HT-29 (cell line): ENCODE measurements around the gene ADRA1B. TPM values are rescaled to one million over a fixed set of nuclear protein-coding genes. Genes with fewer than 3 reads are reported as not detected.

Source experiments
- DNase-seq: peaks from one replicate; pipeline ENCODE4 v3.0.0-alpha.2; 2015; ENCODE audit warnings: low spot score
- total RNA-seq: library from RNA; depleted of rRNA; stranded (reverse); fragments of >200 nt; shearing (Covaris generic); gene quantifications from 2 replicates; pipeline ENCODE4 v1.2.3, GENCODE V29; 2014

Gene ADRA1B
- total RNA-seq, 1 experiment from 2014 or later: not detected

DNA sequence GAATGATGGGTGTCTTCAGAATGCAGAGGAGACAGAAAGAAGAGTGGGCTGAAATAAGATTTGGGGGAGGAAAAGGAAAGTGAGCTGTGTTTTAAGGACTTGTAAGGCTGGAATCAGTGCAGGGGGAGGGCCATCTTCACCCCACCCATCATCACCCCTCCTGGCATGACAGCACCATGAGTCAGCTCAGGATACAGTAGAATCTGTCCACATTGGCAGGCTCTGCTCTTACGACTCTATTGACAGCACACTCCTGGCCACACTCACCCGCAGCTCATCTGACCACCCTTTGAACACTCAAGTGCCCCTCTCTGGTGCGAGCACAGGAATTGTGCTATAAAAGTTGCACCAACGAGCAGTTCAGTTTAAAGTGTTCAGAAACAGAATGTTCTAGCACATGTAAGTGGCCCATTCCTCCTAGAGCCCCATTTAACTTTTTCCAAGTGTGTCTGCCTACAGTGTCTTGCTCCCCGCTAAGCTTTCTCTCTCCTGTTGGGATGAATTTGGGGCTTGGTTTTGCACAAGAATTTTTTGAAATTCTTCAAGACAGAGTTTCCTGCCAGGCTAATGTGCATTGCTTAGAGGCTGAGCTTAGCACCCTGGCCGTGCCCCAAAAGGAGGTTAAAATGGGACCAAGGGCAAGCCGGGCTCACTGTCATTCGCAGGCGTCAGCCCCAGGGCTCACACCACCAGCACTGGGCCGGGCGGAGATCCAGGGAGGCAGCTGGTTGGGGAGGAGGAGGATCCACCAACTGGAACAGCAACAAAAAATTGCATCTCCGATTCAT lies 12.0 kb downstream of the ADRA1B start:
- no peak for DNase-seq

DNA sequence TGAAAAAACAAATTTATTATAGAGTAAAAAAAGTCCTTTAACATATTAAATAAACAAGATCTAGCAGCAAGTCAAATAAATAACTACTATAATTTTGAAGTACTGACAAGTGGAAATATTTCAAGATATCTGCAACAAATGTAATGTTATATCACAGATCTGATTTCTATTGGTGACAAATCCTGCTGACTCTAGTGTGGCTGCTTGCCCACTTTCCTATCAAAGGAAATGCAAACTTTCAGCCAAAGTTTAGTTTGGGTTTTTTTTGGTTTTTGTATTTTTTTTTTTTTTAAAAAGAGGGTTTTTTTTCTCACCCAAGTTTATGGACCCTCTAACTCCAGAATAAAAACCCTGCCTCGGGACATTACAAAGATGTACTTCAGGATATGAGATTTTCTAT lies 12.9 kb downstream of the ADRA1B start:
- DNase-seq: no peak

- no peak for DNase-seq
Measured at GRCh38 chr5:159933531-159934485, 17.5 kb downstream of the ADRA1B start.

GRCh38 chr5:159935946-159936345 lies 19.7 kb downstream of the ADRA1B start:
- DNase-seq: no peak

- DNase-seq: no peak
Measured at GRCh38 chr5:159936686-159937329, 20.5 kb downstream of the ADRA1B start.

DNA sequence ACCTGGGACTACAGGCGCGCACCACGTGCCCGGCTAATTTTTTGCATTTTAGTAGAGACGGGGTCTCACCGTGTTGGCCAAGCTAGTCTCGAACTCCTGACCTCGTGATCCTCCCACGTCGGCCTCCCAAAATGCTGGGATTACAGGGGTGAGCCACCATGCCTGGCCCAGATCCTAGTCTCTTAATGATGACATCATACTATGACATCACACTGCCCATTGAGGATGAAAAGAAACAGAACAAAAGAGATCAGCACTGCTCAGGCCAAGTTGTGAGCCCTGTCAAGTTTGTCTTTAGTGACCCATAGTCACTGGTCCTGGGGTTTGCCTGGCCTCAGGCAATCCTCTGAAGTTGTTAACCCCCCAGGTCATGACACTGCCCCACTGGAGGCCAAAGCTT lies 21.3 kb downstream of the ADRA1B start:
- DNase-seq: no peak

DNA sequence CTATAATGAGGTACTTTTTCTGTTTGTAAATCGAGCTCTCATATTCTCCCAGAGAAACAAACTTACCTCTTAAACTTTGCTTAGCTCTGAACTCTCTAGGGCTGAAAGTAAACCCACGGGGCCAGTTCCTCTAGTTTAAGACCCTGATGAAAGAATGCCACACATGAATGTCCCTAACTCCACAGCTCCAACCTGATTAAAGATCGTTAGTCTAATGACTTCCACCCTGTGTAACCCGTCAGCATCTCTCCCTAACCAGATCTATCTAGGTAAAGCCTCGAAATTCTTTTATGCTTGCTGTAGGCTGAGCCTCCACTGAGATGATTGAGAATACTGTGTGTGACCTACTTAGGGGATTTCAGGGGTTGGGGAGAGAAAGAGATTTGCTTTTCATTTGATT lies 27.0 kb downstream of the ADRA1B start:
- no peak for DNase-seq

DNA sequence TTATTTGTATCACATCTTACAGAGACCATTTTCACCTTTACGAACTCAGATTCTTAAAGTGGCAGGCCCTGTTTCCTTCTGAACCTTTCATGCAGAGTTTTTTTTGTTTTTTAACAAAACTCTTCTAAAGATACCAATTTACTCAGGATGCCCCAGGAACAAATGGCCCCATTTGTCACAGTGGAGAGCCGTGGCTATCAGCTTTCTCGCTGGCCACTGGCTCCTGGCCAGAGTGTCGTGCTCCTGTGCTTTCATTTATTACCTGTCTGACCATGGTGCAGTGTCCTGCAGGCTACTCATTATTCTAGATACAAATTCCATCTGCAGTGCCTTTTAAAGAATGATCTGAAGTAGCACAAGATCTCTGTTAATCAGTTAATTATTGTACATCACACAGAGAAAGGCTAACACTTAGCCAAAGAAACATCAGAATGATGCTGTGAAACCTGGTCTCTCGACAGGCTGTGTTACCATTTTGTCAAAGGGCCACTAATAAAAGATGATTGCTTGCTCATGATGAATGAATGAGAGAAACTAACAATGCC lies 27.8 kb downstream of the ADRA1B start:
- no peak for DNase-seq

DNA sequence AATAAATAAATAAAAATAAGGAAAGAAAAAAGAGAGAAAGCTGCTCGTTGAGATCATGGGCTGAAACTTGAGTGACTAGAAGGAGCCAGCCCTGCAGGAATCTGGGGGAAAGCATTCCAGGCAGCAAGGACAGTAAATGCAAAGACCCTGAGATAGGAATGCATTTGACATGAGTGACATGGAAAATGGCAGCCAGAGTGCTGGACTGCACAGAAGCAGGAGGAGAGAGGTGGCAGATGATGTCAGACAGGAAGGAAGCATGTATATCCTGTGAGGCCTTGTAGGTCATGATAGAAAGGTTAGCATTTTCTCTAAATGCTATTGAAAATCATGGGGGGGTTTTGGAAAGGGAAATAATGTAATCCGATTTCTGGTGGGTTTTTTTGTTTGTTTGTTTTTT lies 29.1 kb downstream of the ADRA1B start:
- no peak for DNase-seq

DNA sequence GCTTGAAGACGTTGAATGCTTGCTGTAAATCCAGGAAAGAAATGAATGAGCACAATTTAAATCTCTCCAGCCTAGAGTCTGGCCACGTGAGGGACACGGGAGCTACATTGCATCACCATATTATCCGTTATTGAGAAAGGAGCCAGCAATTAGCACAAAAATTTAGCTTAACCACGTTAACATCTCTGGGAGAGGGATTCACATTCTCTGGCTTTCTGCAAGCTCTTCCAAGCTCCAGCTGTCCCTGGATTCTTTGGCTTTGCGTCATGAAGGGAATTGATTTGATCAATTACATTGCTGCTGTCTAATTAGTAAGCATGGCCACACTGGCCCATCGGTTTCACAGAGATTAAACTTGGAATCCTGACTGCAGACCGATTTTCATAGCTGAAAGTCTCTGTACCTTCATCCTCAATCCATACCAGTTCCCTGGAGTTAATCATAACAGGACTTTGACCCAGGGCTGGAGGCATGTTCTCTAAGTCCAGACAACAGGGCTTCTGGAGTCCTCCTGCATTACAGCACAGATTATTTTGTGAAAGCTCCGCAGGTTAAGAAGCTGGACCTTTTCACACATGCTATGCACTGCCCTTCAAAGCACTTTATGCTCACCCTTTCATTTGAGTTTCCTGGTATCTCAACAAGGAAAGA lies 31.6 kb downstream of the ADRA1B start:
- DNase-seq: no peak

DNA sequence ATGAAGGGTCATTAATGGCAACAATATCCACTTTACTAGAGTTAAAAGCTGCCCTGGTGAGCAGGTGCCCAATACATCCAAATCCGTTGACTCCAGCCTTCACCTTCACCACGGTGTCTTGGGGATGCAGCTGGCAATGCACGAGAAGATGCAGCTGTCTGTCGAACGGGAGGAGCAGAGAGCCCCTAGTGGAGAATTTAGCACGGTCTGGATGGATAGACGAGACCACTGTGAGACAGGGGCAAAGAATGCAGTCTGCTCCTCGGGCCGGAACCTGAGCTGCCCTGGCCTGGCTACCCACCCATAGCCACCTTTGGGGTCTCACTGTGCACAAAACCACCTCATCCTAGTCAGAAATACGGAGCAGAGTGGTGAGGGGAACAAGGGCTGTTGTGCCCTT lies 35.1 kb downstream of the ADRA1B start:
- DNase-seq: no peak

- DNase-seq: no peak
Measured at GRCh38 chr5:159951834-159952233, 35.6 kb downstream of the ADRA1B start.

DNA sequence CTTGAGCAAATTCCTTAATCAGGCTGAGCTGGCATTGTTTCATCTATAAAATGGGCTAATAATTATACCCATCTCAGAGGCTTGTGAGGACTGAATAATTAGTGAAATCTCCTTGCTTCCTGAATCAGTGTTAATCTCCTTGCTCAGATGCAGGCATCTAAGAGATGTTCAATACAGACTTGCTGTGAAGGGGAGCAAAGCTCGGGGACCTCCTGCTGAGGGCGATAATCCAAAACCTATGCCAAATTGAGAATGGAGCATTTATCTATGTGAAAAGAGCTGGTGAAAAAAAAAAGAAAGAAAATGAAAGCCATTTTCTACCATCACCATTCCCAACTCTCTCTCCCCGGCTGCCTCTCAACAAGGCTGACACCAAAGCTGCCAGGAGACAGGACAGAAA lies 37.3 kb downstream of the ADRA1B start:
- DNase-seq: no peak

- DNase-seq: no peak
Measured at GRCh38 chr5:159955056-159955624, 38.9 kb downstream of the ADRA1B start.

DNA sequence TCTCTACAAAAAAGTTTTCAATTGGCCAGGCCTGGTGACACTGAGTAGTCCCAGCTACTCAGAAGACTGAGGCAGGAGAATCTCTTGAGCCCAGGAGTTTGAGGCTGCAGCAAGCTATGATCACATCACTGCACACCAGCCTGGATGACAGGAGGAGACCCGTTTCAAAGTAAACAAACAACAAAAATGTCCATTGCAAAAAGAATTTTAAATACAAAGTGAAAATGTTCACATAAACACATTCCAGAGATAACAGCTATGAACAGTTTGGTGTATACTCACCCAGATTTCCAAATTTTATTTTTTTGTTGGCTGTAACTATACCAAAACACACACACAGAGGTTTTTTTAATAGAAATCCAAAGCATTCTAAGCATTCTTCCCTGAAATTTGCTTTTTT lies 39.8 kb downstream of the ADRA1B start:
- DNase-seq: no peak

GRCh38 chr5:159961176-159962160 lies 45.2 kb downstream of the ADRA1B start:
- DNase-seq: no peak

GRCh38 chr5:159962214-159962613 lies 45.9 kb downstream of the ADRA1B start:
- DNase-seq: no peak

- DNase-seq: no peak
Measured at GRCh38 chr5:159963935-159964334, 47.7 kb downstream of the ADRA1B start.

DNA sequence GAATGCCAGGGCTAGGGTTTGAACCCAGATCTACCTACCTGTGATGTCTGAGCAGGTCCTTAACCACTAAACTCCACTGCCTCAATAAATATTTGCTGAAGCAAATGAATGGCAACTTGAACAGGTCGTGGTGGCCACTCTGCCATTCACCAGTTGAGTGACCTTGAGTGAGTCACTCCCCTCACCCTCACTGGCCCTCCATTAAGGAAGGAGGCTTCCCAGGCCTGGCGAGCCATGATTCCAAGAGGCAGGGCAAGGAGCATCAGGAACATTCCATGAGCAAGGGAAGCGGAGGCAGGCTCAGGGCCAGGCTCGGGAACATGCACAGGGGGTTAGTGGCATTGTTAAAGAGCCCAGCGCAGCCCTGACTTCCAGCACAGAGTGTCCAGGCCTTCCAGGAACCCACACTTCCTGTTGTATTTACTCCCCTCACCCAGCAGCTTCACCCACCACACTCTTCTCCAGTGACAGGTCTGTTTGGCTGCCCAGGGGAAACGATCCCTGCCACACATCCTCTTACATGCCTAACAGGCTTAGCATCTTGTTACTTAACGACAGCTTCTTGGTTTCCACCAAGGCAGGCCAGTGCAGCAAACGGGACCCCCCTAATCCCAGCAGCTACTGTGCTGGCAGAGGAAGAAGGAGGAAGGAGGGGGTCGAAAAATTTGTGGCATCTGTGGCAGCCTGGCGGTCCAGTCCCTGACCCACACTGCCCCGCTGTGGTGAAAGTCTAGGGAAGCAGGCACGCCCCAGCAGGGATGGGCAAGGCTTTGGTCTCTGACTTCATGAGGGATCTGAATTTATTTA lies 49.0 kb downstream of the ADRA1B start:
- peak; percentile 62 for DNase-seq
